Duodenal mucosa (tissue), 2 donors: ENCODE results near the gene AP1M1.

Experiments used
- H3K27ac ChIP-seq: one replicate; pipeline ENCODE4 v1.7.0; 2013; ENCODE audit warnings: low read depth, low read length
- H3K27me3 ChIP-seq, 2 donors: one replicate each; pipeline ENCODE4 v1.7.0; 2013; ENCODE audit warnings: low read length in 2 of 2, control low read depth in 1 of 2; ENCODE audit not compliant: insufficient read depth in 2 of 2, control insufficient read depth in 1 of 2
- H3K36me3 ChIP-seq, 2 donors: one replicate each; pipeline ENCODE4 v1.7.0; 2013; ENCODE audit warnings: low read length in 2 of 2, control low read depth in 1 of 2; ENCODE audit not compliant: insufficient read depth in 2 of 2, control insufficient read depth in 1 of 2
- H3K4me1 ChIP-seq, 2 donors: one replicate each; pipeline ENCODE4 v1.7.0; 2013; ENCODE audit warnings: low read length in 2 of 2, control low read depth in 1 of 2; ENCODE audit not compliant: insufficient read depth in 2 of 2, control insufficient read depth in 1 of 2
- H3K4me3 ChIP-seq, 2 donors: one replicate each; pipeline ENCODE4 v1.7.0; 2013; ENCODE audit warnings: low read length in 2 of 2, low read depth in 1 of 2
- H3K9ac ChIP-seq, 2 donors: one replicate each; pipeline ENCODE4 v1.7.0; 2013; ENCODE audit warnings: low read length in 2 of 2, low read depth in 1 of 2
- H3K9me3 ChIP-seq, 2 donors: one replicate each; pipeline ENCODE4 v1.7.0; 2013; ENCODE audit warnings: low read length in 2 of 2, control low read depth in 1 of 2; ENCODE audit not compliant: control insufficient read depth in 1 of 2

The AP1M1 gene

GRCh38 chr19:16228637-16229321, 31.1 kb downstream of the AP1M1 start:
- Histone ChIP-seq H3K9ac (no peak overlapping the region), H3K27ac (no peak overlapping the region), H3K36me3 (peaks cover 30 to 92% of the 10 kb centered on the region in 2 donors)

GRCh38 chr19:16229322-16229641, 31.6 kb downstream of the AP1M1 start:
- H3K27me3 ChIP-seq = no peaks in the 10 kb centered on the region
- H3K36me3 ChIP-seq = peaks cover 30 to 88% of the 10 kb centered on the region in 2 donors
- no peak overlapping the region for H3K27ac ChIP-seq
- H3K9ac ChIP-seq = no peak overlapping the region
- no peaks in the 10 kb centered on the region for H3K9me3 ChIP-seq
- H3K4me1 ChIP-seq = no peaks in the 10 kb centered on the region
- no peak overlapping the region for H3K4me3 ChIP-seq

More at GRCh38 chr19:16228637-16229321, 31.1 kb downstream of the AP1M1 start:
- Histone ChIP-seq H3K9me3 (no peaks in the 10 kb centered on the region), H3K27me3 (no peaks in the 10 kb centered on the region), H3K4me3 (no peak overlapping the region), H3K4me1 (no peaks in the 10 kb centered on the region)

GRCh38 chr19:16232127-16232526, 34.4 kb downstream of the AP1M1 start:
- Histone ChIP-seq H3K4me1 (no peaks in the 10 kb centered on the region), H3K27ac (no peak overlapping the region), H3K27me3 (no peaks in the 10 kb centered on the region), H3K9me3 (no peaks in the 10 kb centered on the region), H3K36me3 (peaks cover 24 to 73% of the 10 kb centered on the region in 2 donors), H3K9ac (no peak overlapping the region), H3K4me3 (no peak overlapping the region)

GRCh38 chr19:16232568-16232967, 34.9 kb downstream of the AP1M1 start:
- H3K9ac ChIP-seq = no peak overlapping the region
- H3K27me3 ChIP-seq = no peaks in the 10 kb centered on the region
- H3K4me1 ChIP-seq = no peaks in the 10 kb centered on the region
- no peak overlapping the region for H3K27ac ChIP-seq
- H3K9me3 ChIP-seq = no peaks in the 10 kb centered on the region
- no peak overlapping the region for H3K4me3 ChIP-seq
- H3K36me3 ChIP-seq = peaks cover 22 to 68% of the 10 kb centered on the region in 2 donors

GRCh38 chr19:16233081-16233776, 35.5 kb downstream of the AP1M1 start:
- Histone ChIP-seq H3K4me3 (no peak overlapping the region), H3K36me3 (peaks cover 15 to 62% of the 10 kb centered on the region in 2 donors), H3K27me3 (no peaks in the 10 kb centered on the region), H3K9ac (no peak overlapping the region), H3K4me1 (no peaks in the 10 kb centered on the region), H3K27ac (no peak overlapping the region), H3K9me3 (no peaks in the 10 kb centered on the region)

- H3K4me3 ChIP-seq = no peak overlapping the region
- peaks cover 14 to 54% of the 10 kb centered on the region in 2 donors for H3K36me3 ChIP-seq
- H3K9me3 ChIP-seq = no peaks in the 10 kb centered on the region
- H3K4me1 ChIP-seq = no peaks in the 10 kb centered on the region
- H3K9ac ChIP-seq = no peak overlapping the region
- no peaks in the 10 kb centered on the region for H3K27me3 ChIP-seq
- H3K27ac ChIP-seq = no peak overlapping the region
Observed at GRCh38 chr19:16233836-16234551, 36.3 kb downstream of the AP1M1 start.

GRCh38 chr19:16234552-16235445, 37.1 kb downstream of the AP1M1 start:
- Histone ChIP-seq H3K36me3 (peaks cover 12 to 46% of the 10 kb centered on the region in 2 donors), H3K27me3 (no peaks in the 10 kb centered on the region), H3K27ac (no peak overlapping the region), H3K4me1 (no peaks in the 10 kb centered on the region), H3K9me3 (no peaks in the 10 kb centered on the region), H3K4me3 (no peak overlapping the region), H3K9ac (no peak overlapping the region)

GRCh38 chr19:16235811-16236652, 38.3 kb downstream of the AP1M1 start:
- Histone ChIP-seq H3K27ac (no peak overlapping the region), H3K36me3 (peaks cover 8 to 38% of the 10 kb centered on the region in 2 donors), H3K27me3 (no peaks in the 10 kb centered on the region), H3K4me1 (no peaks in the 10 kb centered on the region), H3K9me3 (no peaks in the 10 kb centered on the region), H3K9ac (no peak overlapping the region), H3K4me3 (no peak overlapping the region)

- no peaks in the 10 kb centered on the region for H3K9me3 ChIP-seq
- no peak overlapping the region for H3K4me3 ChIP-seq
- H3K27me3 ChIP-seq = no peaks in the 10 kb centered on the region
- H3K36me3 ChIP-seq = no peaks in the 10 kb centered on the region
- no peaks in the 10 kb centered on the region for H3K4me1 ChIP-seq
- H3K27ac ChIP-seq = no peak overlapping the region
- no peak overlapping the region for H3K9ac ChIP-seq
Observed at GRCh38 chr19:16244091-16244490, 46.4 kb downstream of the AP1M1 start.
